ENCODE data around the gene SPRYD3.

The SPRYD3 gene

DNA sequence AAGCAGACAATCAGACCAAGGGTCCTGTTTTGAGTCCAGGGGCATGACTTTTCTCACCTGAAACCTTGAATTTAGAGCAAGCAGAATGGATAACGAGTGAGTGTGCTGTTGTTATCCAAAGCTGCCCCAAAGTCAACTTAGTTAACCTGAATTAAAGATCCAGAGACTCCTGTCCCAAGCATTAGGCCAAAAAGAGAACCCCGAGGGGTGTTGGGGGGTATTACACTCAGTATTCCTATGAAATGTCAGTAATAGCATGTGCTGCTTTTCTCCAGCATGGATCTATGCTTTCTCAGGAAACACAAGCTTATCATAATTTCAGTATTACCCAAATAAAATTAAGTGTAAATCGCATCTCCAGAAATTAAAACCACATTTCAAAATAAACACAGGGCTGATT is 53.9 kb downstream of the SPRYD3 start:
- no peak for DNase-seq (ENCODE audit: low read depth in 2 of 2)

DNA sequence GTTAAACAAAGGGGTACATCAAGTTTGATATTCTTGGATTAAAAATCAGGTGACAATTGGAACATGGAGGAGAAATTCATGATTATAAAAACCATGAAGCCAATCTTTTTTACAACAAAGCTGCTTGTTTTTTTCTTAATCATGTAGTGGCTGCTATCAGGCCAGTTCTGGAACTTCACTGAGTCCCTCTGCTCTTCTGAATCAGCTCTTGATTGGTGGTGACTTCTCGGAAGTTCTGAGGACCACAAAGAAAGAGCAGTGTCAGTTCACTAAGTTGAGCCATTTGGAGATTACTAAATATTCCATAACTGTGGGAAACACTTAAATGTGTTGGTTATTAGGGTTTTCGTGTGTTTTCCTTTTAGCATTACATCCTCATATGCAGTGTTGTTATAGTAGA is 64.5 kb downstream of the SPRYD3 start:
- DNase-seq (ENCODE audit: low read depth in 2 of 2) = no peak
